Mucosa of rectum (tissue), 2 donors: ENCODE measurements around the gene AQP4.

Source experiments
- H3K27ac ChIP-seq, 2 donors: one replicate each; pipeline ENCODE4 v1.7.0; 2013; ENCODE audit warnings: inconsistent platforms in 2 of 2, low read depth in 2 of 2, low read length in 2 of 2
- H3K27me3 ChIP-seq, 2 donors: one replicate each; pipeline ENCODE4 v1.7.0; 2013; ENCODE audit warnings: low read length in 2 of 2; ENCODE audit not compliant: control insufficient read depth in 2 of 2, insufficient read depth in 2 of 2
- H3K36me3 ChIP-seq, 2 donors: one replicate each; pipeline ENCODE4 v1.7.0; 2013; ENCODE audit warnings: low read length in 2 of 2; ENCODE audit not compliant: control insufficient read depth in 2 of 2, insufficient read depth in 2 of 2
- H3K4me1 ChIP-seq, 2 donors: one replicate each; pipeline ENCODE4 v1.7.0; 2013; ENCODE audit warnings: low read length in 2 of 2, mild to moderate bottlenecking in 1 of 2; ENCODE audit not compliant: control insufficient read depth in 2 of 2, insufficient read depth in 2 of 2
- H3K4me3 ChIP-seq, 2 donors: one replicate each; pipeline ENCODE4 v1.7.0; 2013; ENCODE audit warnings: low read length in 2 of 2
- H3K9ac ChIP-seq, 2 donors: one replicate each; pipeline ENCODE4 v1.7.0; 2013; ENCODE audit warnings: low read length in 2 of 2, low read depth in 1 of 2, mild to moderate bottlenecking in 1 of 2
- H3K9me3 ChIP-seq, 2 donors: one replicate each; pipeline ENCODE4 v1.7.0; 2013; ENCODE audit warnings: low read length in 2 of 2; ENCODE audit not compliant: control insufficient read depth in 2 of 2
- donor health status: healthy.
- donor health status: Normal muscosa, but diverticular disease.

Gene AQP4

DNA sequence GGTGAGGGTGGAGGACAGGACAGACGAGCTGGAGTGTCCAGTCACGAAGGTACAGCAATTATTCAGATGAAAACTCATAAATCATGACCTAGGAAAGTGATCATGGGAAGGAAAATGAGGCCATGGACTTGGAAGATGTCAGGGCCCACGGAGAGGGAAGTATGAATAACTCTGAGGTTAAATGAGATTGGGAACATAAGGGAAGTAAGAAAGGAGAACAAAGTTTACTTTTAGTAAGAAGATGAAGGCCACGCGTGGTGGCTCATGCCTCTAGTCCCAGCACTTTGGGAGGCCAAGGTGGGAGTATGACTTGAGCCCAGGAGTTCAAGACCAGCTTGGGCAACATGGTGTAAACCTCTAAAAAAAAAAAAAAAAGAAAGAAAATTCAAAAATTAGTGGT, 56.2 kb downstream of the AQP4 start:
- Histone ChIP-seq H3K4me3 (no peak overlapping the region), H3K36me3 (no peaks in the 10 kb centered on the region), H3K9ac (no peak overlapping the region), H3K27me3 (no peaks in the 10 kb centered on the region), H3K4me1 (no peaks in the 10 kb centered on the region), H3K27ac (no peak overlapping the region), H3K9me3 (no peaks in the 10 kb centered on the region)

DNA sequence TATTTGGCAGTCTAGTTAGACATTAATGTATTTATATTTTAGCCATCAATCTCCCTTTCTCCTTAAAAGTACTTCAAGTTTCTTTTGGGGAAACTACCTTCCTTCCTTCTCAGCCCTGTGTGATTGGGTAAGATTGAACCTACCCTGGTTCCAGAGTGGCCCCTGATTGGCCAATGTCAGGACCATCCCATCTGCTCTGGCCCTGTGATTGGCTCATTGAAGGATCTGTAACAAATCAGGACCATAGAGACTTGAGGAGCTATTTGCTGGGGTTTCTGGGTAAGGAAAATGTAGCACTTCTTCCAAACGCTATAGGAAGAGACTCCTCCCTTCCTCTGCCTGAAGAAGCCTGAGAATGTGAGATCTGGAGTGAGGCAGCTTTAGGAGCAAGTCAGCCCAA, 59.3 kb downstream of the AQP4 start:
- H3K9ac ChIP-seq, result no peak overlapping the region
- H3K9me3 ChIP-seq, result no peaks in the 10 kb centered on the region
- no peak overlapping the region for H3K4me3 ChIP-seq
- H3K4me1 ChIP-seq, result no peaks in the 10 kb centered on the region
- H3K27ac ChIP-seq, result no peak overlapping the region
- H3K27me3 ChIP-seq, result no peaks in the 10 kb centered on the region
- no peaks in the 10 kb centered on the region for H3K36me3 ChIP-seq

GRCh38 chr18:26804519-26804918, 61.0 kb downstream of the AQP4 start:
- Histone ChIP-seq H3K4me1 (no peaks in the 10 kb centered on the region), H3K36me3 (no peaks in the 10 kb centered on the region), H3K27ac (no peak overlapping the region), H3K4me3 (no peak overlapping the region), H3K27me3 (no peaks in the 10 kb centered on the region), H3K9me3 (no peaks in the 10 kb centered on the region), H3K9ac (no peak overlapping the region)

- Histone ChIP-seq H3K27me3 (no peaks in the 10 kb centered on the region), H3K27ac (no peak overlapping the region), H3K4me1 (no peaks in the 10 kb centered on the region), H3K4me3 (no peak overlapping the region), H3K36me3 (no peaks in the 10 kb centered on the region), H3K9ac (no peak overlapping the region), H3K9me3 (no peaks in the 10 kb centered on the region)
Measured at GRCh38 chr18:26803643-26804042, 61.9 kb downstream of the AQP4 start.

DNA sequence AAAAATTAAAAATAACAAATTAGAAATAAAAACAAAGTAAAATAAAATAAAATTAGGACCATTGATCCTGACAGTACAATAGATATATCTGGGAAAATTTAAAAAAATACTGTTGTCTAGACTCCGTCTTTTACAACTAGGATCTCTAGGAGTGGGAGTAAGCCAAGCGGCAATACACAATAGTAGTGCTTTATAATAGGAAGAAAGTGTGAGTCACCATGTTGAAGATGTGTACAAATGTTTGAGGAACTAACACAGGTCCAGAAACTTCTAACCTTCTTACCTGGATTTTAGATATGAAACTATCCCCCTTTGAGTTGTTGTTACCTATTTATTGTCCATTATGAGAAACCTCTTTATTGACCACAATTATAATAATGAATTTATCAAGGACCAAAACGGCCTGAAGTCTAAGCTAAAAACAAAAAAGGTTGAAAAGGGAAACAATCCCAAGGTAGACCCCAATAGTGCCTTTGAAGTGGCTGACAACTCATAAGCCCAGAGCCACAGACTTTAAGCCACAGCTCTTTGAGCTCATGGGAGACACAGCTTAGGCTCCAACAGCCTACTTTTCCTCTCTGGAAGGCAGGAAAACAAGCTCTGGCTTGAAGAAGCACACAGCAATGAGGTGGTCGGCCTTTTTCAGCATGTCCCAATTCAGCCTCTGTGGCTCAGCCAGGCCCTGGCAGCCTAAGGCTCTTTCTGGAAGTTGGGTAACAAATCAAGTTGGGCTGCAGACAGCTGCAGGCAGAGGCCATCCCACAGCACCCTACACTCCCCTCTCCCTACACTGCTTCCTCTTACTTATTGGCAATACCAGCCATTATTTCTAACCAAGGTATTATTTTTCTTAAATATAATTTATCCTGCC, 62.9 kb downstream of the AQP4 start:
- Histone ChIP-seq H3K9ac (no peak overlapping the region), H3K27me3 (no peaks in the 10 kb centered on the region), H3K9me3 (no peaks in the 10 kb centered on the region), H3K36me3 (no peaks in the 10 kb centered on the region), H3K4me1 (no peaks in the 10 kb centered on the region), H3K27ac (no peak overlapping the region), H3K4me3 (no peak overlapping the region)
